GM20431 (cell line): Measurements from ENCODE around the gene ATP1A3.
"Not testable (repeated sequence)": the region's sequence is repeated elsewhere in the genome, so short reads cannot be mapped to it uniquely, and the experiment has no call there.

Source experiments
- in situ Hi-C: fragments of 300-500 bp; cut with MseI, MboI; formaldehyde crosslinking; loops from one replicate; pipeline ENCODE4 v1.15.0; 2020; ENCODE audit warnings: low sequenced_read_pairs; ENCODE audit not compliant: unreplicated experiment

Gene ATP1A3

GRCh38 chr19:41993612-41994483 lies at the start of gene ATP1A3:
Gene ATP1A3, minus strand, starts transcription at chr19:41994230. Its CDS starts 154 bp downstream, at chr19:41994076.
- in situ Hi-C loops = no loop called here

- in situ Hi-C loops = no loop called here
These were observed 48.6 kb upstream of the ATP1A3 start for GRCh38 chr19:42042455-42043170.

GRCh38 chr19:42040491-42040890 lies 46.5 kb upstream of the ATP1A3 start:
- in situ Hi-C loops = not testable (repeated sequence)

GRCh38 chr19:42040031-42040430 lies 46.0 kb upstream of the ATP1A3 start:
- in situ Hi-C loops = no loop called here

DNA sequence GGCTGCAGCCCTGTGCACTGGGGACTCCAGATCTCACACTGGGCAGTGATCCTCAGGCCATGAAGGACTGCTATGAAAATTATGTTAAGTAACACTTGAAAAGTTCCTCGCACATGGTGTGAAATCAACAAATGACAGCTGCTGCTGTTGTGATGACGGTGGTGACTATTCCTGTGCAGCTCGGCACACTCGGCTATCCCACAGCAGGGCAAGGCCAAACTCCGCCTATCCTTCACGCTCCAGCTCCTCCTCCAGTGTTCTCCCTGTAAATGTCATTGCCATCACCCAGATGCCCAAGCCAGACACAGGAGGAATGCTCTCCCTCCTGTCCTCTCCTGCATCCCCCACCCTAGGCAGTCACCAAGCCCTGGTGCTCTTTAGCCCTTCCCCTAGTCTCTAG lies 44.6 kb upstream of the ATP1A3 start:
- in situ Hi-C loops = no loop called here

DNA sequence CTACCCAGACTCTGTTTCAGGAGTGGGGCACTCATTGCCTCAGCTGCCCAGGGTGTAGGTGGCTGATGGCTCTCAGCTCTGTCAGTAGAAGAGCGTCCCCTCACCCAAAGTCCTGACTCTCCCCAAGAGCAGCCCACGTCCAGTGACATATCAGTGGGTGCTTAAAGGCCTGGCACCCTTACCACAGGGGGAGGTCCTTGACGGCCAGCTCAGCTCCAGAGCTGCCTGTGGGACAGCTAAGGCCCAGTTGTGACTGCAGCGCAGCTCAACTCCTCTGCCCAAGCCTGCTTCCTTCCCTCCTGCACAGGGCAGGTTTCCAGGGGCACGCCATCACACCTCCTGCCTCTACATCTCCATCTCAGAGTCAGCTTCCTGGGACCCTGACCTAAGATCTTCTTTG lies 43.6 kb upstream of the ATP1A3 start:
- in situ Hi-C loops = no loop called here

DNA sequence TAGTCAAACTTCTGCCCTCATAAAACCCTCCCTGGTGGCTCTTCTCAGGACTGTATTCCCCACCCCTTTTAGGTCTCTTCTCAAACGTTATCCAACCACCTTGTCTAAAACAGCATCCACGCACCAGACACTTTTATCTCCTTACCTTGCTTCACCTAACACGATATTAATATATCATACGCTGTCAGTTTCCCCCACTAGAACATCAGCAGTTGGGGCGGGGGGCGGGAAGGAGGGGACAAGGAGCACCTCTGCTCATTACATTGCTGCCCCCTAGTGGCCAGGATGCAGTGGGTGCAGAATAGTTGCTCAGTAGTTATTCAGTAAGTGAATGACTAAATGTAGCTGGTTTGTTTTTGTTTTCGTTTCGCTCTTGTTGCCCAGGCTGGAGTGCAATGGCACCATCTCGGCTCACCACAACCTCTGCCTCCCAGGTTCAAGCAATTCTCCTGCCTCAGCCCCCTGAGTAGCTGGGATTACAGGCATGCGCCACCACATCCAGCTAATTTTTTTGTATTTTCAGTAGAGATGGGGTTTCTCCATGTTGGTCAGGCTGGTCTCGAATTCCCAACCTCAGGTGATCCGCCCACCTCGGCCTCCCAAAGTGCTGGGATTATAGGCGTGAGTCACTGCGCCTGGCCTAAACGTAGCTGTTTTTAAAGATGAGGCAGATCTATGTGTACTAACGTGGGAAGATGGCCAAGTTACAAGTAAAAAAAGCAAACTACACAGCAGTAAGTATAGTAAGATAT lies 40.8 kb upstream of the ATP1A3 start:
- in situ Hi-C loops = not testable (repeated sequence)

- in situ Hi-C loops = no loop called here
These were observed 39.4 kb upstream of the ATP1A3 start for GRCh38 chr19:42033413-42033812.

- in situ Hi-C loops = no loop called here
These were observed 38.4 kb upstream of the ATP1A3 start for GRCh38 chr19:42032431-42032830.

DNA sequence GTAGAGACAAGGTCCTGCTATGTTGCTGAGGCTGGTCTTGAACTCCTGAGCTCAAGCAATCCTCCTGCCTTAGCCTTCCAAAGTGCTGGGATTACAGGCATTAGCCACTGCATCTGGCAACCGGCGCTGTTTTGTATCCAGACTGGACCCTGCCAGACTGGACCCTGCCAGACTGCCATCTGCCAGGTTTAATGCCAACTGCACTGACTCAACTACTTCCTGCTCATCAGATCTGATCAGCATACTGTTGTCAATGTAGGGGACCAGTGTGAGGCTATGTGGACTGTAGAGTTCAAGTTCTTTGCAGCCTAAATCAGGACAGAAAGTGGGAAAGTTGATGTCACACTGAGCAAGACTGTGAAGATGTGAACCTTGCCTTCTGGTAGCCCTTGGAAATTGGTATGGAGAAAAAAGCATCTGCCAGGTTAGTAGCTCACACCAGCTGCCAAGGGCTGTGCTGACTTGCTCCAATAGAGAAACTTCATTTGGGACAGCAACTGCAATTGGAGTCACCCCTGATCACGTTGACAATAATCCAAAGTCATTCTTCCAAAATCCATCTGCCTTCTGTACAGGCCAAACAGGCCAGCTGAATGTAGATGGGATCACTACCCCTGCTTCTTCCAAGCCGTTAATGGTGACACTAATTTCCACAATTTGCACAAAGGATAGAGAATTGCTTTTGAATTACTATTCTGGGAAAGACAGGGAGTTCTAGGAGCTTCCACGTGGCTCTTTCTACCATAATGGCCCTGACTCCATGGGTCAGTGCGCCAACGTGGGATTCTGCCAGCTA lies 36.8 kb upstream of the ATP1A3 start:
- in situ Hi-C loops = no loop called here

DNA sequence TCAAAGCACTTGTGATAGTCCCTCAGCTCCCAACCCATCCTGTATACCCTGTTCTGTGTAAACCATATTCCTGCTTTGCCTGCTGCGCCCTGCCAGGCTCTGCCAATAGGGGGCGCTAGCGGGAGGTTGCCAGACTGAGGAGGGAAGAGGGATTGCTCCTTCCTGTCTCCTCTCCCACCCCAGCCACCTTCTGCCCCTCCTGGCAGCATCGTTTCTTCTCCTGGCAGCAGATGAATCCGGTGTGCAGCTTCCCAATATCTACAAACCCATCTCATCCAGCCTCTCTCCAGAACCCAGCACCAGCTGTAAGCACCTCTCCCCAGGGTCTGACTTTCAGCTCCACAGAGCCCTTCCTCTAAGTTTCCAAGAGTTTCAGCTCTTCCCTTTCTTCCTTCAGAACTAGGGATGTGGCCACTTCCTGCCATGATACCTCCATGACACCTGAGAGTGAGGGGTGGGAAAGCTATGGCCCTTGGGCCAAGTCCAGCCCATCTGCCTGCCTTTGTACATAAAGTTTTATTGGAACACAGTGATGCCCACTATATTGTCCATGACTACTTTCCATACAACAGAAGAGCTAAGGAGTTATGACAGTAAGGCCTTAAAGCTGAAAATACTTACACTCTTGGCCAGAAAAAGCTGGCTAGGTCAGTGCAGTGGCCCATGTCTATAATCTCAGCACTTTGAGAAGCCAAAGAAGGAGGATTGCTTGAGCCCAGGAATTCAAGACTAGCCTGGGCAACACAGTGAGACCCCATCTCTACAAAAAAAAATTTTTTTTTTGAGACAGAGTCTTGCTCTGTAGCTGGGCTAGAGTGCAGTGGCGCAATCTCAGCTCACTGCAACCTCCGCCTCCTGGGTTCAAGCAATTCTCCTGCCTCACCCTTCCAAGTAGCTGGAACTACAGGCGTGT lies 34.5 kb upstream of the ATP1A3 start:
- in situ Hi-C loops = no loop called here

GRCh38 chr19:42024622-42025111 lies 30.6 kb upstream of the ATP1A3 start:
- in situ Hi-C loops = no loop called here

DNA sequence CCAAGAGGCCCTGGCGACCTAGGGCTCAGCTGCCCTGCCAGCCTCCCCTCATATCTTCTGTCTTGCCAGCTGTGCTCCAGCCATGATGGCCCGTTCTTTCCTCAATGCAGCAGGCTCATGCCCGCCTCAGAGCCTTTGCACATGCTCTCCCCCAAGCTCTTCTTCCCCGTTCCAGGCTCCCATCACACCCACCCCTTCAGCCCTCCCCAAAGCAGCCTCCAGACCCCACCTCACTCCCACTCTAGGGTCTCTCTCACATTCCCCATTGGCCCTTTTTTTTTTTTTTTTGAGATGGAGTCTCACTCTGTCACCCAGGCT lies 29.9 kb upstream of the ATP1A3 start:
- in situ Hi-C loops = no loop called here

GRCh38 chr19:42023121-42023942 lies 29.3 kb upstream of the ATP1A3 start:
- in situ Hi-C loops = no loop called here

DNA sequence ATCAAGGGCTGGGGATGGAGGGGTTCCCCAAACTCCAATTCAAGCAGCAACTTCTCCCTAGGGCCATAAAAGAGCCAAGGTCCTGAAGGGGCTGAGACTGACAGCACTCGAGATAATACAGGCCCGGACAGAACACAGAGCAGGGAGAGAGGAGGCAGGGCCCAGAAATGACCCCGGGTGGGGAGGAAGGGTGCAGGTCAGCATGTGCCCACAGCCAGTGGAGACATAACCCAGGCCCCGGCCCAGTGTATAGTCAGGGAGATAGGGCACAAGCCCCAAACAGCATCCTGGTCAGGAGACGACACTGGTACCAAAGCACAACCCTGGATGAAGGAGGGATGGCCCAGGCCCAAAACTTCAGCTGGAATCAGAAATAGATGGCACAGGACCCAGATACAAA lies 28.6 kb upstream of the ATP1A3 start:
- in situ Hi-C loops = no loop called here

DNA sequence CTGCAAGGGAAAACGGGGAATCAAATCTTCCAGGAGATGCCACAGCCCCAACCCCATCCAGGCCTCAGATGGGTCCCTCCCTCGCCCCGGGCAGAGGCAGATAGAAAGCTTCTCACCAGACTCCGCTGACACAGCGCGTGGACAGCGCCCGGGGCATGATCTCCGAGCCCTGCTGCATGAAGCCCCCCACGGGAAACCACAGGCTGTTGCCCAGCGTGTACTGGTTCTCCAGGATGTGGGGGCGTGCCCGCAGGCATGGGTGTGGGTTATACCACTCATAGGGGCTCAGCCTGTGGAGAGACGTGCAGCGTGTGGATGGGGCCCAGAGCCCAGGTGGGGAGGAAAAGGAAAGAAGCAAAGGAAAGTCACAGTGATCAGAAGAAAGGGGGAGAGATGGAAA lies 27.2 kb upstream of the ATP1A3 start:
- in situ Hi-C loops = no loop called here

DNA sequence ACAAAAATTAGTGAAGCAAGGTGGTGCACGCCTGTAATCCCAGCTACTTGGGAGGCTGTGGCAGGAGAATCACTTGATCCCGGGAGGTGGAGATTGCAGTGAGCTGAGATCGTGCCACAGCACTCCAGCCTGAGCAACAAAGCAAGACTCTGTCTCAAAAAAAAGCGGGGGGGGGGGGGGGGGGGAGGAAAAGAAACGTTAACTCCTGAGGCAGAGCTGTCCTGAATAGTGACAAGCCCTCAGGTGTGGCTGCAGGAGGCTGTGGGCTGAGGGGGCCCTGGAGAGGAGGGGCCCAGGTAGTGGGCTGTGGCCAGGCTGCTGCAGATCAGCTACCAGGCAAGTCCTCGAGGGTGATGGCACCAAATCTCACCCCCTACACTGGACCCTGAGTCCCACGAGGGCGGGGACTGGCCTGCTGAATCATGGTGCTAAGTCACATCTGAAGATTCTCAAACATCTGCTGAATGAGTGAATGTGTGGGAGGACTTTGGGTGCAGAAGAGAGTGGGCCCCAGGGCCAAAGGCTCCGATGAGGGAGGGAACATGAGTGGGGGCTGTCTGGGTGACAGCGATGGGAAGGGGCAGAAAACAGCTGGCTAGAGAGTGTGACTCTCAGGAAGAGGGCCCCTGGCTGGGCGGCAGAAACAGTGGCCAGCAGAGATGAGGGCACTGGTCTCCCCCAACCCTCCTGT lies 24.6 kb upstream of the ATP1A3 start:
- in situ Hi-C loops = no loop called here

DNA sequence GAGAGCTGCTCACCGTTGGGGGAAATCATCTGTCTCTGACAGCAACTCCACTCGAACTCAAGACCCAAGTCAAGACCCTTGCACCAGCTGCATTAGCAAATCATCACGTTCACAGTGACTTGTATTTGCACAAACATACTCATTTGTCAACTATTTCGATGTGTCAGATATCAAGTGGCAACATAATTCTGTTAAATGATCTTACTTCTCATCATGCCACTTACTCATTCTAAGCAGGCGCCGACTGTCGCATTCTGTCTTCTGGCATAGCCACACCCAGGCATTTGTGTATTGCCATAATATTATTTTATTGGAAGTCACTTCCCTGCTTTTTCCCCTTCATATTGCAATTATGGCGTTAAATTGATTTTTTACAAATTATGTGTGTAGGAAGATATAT lies 23.0 kb upstream of the ATP1A3 start:
- in situ Hi-C loops = no loop called here
